Measurements from ENCODE around the gene CA7.

DNA sequence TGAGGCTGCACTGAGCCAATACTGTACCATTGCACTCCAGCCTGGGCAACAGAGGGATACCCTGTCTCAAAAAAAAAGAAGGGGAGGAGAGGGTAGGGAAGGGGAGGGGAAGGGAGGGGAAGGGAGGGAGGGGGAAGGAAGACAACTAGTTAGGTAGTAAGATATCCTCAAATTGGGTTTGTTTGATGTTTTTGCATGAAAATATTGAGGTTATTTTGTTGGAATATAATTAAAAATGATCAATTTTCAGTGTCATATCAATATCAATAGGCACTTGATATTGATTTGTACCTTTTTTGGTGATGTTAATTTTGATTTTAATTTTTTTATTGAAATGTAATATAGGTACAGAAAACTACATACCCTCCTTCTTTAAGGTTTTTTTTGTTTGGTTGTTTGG is 19.5 kb downstream of the CA7 start:
- TF ChIP-seq, protein P1, sequence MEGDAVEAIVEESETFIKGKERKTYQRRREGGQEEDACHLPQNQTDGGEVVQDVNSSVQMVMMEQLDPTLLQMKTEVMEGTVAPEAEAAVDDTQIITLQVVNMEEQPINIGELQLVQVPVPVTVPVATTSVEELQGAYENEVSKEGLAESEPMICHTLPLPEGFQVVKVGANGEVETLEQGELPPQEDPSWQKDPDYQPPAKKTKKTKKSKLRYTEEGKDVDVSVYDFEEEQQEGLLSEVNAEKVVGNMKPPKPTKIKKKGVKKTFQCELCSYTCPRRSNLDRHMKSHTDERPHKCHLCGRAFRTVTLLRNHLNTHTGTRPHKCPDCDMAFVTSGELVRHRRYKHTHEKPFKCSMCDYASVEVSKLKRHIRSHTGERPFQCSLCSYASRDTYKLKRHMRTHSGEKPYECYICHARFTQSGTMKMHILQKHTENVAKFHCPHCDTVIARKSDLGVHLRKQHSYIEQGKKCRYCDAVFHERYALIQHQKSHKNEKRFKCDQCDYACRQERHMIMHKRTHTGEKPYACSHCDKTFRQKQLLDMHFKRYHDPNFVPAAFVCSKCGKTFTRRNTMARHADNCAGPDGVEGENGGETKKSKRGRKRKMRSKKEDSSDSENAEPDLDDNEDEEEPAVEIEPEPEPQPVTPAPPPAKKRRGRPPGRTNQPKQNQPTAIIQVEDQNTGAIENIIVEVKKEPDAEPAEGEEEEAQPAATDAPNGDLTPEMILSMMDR (IDR thresholded peaks at IDR 0.05; ENCODE audit: low read length), result no peak
- TF ChIP-seq EZH2phosphoT487 (IDR thresholded peaks at IDR 0.05; ENCODE audit: low read length) (no peak), EZH2 (optimal IDR thresholded peaks at IDR 0.05; ENCODE audit: low read depth, low read length) (no peak)
